ENCODE data around the gene NDFIP2. TPM values are rescaled to one million over a fixed set of nuclear protein-coding genes. Genes with fewer than 3 reads are reported as not detected.
A peak's percentile ranks its signal among the peaks of the same experiment; 100 is the strongest.

The NDFIP2 gene
- total RNA-seq, 1 experiment from 2014 or later, result 31.0 TPM

GRCh38 chr13:79534596-79534995 lies 53.6 kb downstream of the NDFIP2 start:
- no peak overlapping the region for H3T11ph ChIP-seq (ENCODE audit: low read length)
- H3K27ac Mint-ChIP-seq, result peak overlapping the region in 2 of 3 experiments; percentile 21 to 75; a peak in 2 of 7 replicates
- H4K8ac ChIP-seq (replicated peaks; ENCODE audit: insufficient read length, low read depth, low read length), result no peak overlapping the region
- no peaks in the 10 kb centered on the region for H3K9me3 Mint-ChIP-seq
- no peak for TF ChIP-seq CTCF (conservative IDR thresholded peaks at IDR 0.05)
- no peaks in the 10 kb centered on the region for H3K9me3 ChIP-seq (ENCODE audit: control insufficient read depth, low read depth, low read length)
- H4K20me1 ChIP-seq (ENCODE audit: control insufficient read depth, insufficient read depth, insufficient read length), result no peaks in the 10 kb centered on the region
- no peaks in the 10 kb centered on the region for H3K79me2 ChIP-seq (ENCODE audit: insufficient read depth, low read length)
- H3K18ac ChIP-seq (ENCODE audit: insufficient read length, low read depth, low read length), result no peak overlapping the region
- no peak overlapping the region for H3K4ac ChIP-seq (ENCODE audit: low read depth, low read length)
- H4K91ac ChIP-seq (ENCODE audit: insufficient read length, low read depth, low read length), result no peak overlapping the region
- no peak overlapping the region for H3K14ac ChIP-seq (ENCODE audit: insufficient read depth, low read length)
- H3K27ac ChIP-seq (ENCODE audit: insufficient read length, low read depth, low read length), result no peak overlapping the region
- peaks cover 0 to 3% (median 0%) of the 10 kb centered on the region in 3 experiments; a peak in 3 of 7 replicates for H3K36me3 Mint-ChIP-seq (ENCODE audit: insufficient read depth in 1 of 3, low read depth in 3 of 3)
- H3K56ac ChIP-seq (ENCODE audit: insufficient read length, low read depth, low read length), result no peak overlapping the region
- H2AK5ac ChIP-seq (ENCODE audit: insufficient read length, low read length), result no peak overlapping the region
- no peak overlapping the region for H2BK20ac ChIP-seq (ENCODE audit: low read depth, low read length, poor library complexity, severe bottlenecking)
- H3K4me1 Mint-ChIP-seq, result peaks cover 41 to 47% of the 10 kb centered on the region in 2 experiments
- H3K79me1 ChIP-seq (ENCODE audit: insufficient read depth, low read depth, low read length, poor library complexity, severe bottlenecking), result no peaks in the 10 kb centered on the region
- H3K4me3 Mint-ChIP-seq, result no peak overlapping the region
- H3K27me3 ChIP-seq (ENCODE audit: insufficient read depth, low read length), result no peaks in the 10 kb centered on the region
- DNase-seq, result no peak
- H3K4me2 ChIP-seq (ENCODE audit: insufficient read depth, insufficient read length, low read length), result no peak overlapping the region
- H4K5ac ChIP-seq (ENCODE audit: insufficient read length, low read depth, low read length), result no peak overlapping the region
- H3K23me2 ChIP-seq (ENCODE audit: insufficient read length, low read depth, low read length, poor library complexity, severe bottlenecking), result no peaks in the 10 kb centered on the region
- H3K4me1 ChIP-seq (ENCODE audit: insufficient read depth, low read length), result no peaks in the 10 kb centered on the region; the same call in 1 of the 2 replicates
- no peak overlapping the region for H2BK12ac ChIP-seq (ENCODE audit: insufficient read length, low read depth, low read length)
- H3K27me3 Mint-ChIP-seq (ENCODE audit: low read depth), result no peaks in the 10 kb centered on the region
- H2BK5ac ChIP-seq (ENCODE audit: insufficient read length, low read length), result no peak overlapping the region
- H3K9ac ChIP-seq (ENCODE audit: extremely low read depth, insufficient read length, low read length), result no peak overlapping the region
- H2AFZ ChIP-seq (ENCODE audit: low read length), result no peak overlapping the region
- no peak overlapping the region for H2BK120ac ChIP-seq (ENCODE audit: low read depth, low read length, poor library complexity, severe bottlenecking)
- WGBS (ENCODE audit: extremely low coverage, insufficient read length, low lambda C conversion rate), result no CpG with 5 or more reads among the region's 4 CpGs
- H3K23ac ChIP-seq (ENCODE audit: insufficient read length, low read depth, low read length), result no peak overlapping the region
- no peak overlapping the region for H2BK15ac ChIP-seq (ENCODE audit: low read depth, low read length)

All from H9 (cell line).